GM12865 (cell line): ENCODE measurements around the gene LIMCH1.

Experiments
- DNase-seq: peaks from one replicate; pipeline ENCODE4 v3.0.0; 2010; ENCODE audit warnings: low read depth
- H3K4me3 ChIP-seq: 2 replicates; pipeline ENCODE4 v1.5.1; 2011; ENCODE audit warnings: mild to moderate bottlenecking, low read depth, low read length, control low read depth
- TF ChIP-seq, protein P1 (sequence below): IDR thresholded peaks from 2 replicates; pipeline ENCODE4 v1.5.1; 2011; ENCODE audit warnings: low read length, control low read depth, low read depth, inconsistent platforms; ENCODE audit not compliant: insufficient read depth; ENCODE audit errors: missing control alignments

Gene LIMCH1

DNA sequence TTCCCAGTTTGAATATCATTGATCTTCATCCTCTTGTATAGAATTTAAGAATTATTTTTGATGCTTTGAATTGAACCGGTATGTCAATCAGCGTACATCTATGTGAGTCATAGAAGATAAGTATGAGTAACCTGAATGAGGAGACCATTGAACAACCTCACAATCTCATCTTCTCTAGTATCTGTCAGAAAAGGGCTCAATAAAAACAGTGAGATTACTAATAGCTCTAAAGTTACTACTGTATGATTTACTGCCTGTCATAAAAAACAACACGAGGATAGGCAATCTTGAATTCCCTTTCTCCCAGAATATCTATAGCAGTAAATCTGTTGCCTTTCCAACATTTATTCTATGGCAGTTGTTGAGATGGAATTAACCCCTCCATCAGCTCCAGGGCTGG, 174.5 kb downstream of the LIMCH1 start:
- TF ChIP-seq, protein P1, sequence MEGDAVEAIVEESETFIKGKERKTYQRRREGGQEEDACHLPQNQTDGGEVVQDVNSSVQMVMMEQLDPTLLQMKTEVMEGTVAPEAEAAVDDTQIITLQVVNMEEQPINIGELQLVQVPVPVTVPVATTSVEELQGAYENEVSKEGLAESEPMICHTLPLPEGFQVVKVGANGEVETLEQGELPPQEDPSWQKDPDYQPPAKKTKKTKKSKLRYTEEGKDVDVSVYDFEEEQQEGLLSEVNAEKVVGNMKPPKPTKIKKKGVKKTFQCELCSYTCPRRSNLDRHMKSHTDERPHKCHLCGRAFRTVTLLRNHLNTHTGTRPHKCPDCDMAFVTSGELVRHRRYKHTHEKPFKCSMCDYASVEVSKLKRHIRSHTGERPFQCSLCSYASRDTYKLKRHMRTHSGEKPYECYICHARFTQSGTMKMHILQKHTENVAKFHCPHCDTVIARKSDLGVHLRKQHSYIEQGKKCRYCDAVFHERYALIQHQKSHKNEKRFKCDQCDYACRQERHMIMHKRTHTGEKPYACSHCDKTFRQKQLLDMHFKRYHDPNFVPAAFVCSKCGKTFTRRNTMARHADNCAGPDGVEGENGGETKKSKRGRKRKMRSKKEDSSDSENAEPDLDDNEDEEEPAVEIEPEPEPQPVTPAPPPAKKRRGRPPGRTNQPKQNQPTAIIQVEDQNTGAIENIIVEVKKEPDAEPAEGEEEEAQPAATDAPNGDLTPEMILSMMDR = no peak
- DNase-seq = no peak
- H3K4me3 ChIP-seq = no peak overlapping the region

DNA sequence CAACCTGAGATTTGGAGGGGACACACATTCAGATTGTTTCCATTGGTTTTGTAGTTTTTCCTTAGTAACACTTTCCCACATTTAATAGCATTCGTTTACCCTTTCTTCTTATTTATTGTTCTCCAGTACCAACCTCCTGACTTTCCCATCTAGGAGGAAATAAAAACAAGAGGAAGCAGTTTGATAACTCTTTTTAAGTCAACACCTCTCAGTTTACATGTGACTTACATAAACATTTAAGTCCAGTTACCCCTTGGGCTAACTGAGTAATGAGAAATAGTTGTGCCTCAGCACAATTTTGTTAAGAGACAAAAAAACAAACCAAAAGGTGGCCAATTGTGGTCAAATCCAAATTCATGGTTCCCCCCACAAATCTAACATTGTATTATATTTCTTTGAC, 175.8 kb downstream of the LIMCH1 start:
- no peak overlapping the region for H3K4me3 ChIP-seq
- DNase-seq = no peak
- TF ChIP-seq, protein P1 = no peak

DNA sequence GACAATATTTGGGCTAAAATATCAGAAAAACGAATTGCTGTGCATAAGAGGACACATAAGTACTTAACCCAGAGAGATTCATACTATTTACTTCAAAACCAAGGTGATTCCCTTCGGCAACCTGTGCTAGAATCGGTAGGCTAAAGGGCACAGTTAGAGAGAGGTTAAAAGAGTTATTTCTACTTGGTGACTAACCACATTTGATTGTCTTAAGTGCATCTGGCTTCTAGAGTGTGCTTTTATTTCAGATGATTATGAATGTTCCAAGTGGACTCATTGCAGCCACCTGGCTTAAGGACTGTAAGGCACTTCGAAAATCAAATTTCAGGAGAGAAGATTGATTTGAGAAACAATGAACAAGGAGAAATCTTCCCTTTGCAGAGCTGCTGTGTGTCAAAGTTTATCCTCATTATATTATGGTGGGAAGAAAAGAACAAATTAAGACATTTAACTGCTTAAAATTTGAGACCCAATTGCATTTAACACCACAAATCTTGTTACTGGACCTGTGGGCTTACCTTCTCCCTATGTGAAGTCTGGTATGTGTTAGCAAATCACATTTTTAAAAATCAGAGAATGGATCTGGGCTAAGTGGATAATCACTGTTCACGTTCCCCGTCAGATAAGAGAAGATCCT, 176.5 kb downstream of the LIMCH1 start:
- TF ChIP-seq, protein P1 = no peak
- no peak for DNase-seq
- H3K4me3 ChIP-seq = no peak overlapping the region

DNA sequence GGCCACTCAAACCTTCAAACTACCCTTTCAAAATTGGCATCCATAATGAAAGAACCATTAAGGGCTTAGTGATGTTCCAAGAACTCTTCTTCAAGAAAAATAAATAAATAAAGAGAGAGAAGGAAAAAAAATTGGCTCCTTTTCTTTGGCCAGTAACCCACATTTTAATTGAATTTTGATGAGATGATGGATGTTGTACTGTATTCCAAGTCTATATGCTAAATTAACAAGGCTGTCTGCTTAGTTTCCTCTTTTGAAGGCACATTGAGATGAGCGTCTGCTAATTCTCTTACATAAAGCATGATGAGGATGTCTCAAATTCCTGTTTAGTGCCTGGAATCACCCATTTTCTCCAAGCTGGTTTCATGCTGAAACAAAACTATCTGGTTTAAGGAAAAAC, 177.2 kb downstream of the LIMCH1 start:
- DNase-seq = no peak
- H3K4me3 ChIP-seq = no peak overlapping the region
- TF ChIP-seq, protein P1 = no peak

DNA sequence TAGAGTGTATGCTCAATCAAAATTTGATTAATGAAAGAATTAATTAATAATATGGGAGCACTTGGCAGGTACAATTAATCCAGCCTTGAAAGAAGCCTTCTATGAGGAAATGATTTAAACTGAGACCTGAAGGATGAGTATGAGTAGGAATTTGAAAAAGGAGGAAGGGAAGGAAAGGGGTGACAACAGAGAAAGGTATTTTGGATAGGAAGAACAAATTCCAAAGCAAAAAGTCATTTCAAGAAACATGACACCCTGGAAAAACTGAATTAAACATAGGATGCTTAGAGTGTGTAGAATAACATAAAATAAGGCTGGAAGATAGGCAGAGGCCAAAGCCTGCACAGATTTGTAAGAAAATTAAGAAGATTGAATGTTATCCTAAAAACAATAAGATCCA, 180.9 kb downstream of the LIMCH1 start:
- TF ChIP-seq, protein P1 = no peak
- H3K4me3 ChIP-seq = no peak overlapping the region
- DNase-seq = no peak

DNA sequence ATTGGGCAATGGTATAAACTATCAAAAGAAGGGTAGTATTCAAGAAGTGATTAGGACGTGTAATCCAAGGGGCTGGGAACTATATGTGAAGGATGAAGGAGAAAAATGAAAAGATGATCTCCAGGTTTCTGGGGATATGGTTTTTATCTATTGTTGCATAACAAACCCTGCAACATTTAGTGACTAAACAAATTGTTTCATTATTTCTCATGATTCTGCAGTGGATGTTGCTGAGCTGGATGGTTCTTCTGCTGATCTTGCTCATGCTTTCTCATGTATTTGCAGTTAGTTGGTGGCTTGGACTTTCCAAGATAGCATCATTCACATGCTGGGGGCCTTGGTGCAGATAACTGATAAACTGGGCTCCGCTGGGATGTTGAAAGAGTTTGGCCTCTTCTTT, 181.5 kb downstream of the LIMCH1 start:
- TF ChIP-seq, protein P1 = no peak
- no peak overlapping the region for H3K4me3 ChIP-seq
- no peak for DNase-seq

DNA sequence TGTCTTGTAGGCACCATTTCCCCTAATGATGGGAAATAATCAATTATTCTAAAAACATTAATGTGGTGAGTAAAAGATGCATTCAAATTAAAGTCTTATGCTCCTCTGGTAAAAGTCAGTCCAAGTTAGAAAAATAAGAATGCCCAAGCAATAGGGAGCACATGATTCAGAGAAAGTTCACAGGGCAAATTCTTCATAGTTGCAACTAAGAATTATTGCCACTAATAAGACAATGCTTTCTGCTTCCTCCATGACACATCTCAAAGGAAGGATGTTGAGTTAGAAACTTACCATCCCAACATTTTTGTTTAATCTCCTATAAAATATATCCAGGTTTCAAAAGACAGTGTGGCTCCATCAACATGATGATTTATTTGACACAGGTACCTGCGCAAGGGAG, 184.2 kb downstream of the LIMCH1 start:
- DNase-seq = no peak
- no peak overlapping the region for H3K4me3 ChIP-seq
- TF ChIP-seq, protein P1 = no peak
